Suprapubic skin (tissue), 4 donors: ENCODE data around the gene TRIM69.

ENCODE experiments used
- POLR2A ChIP-seq, 2 donors: fragments of 450-650 bp; IDR thresholded peaks; one replicate each; pipeline ENCODE4 v1.6.1; 2017; ENCODE audit warnings: antibody characterized with exemption in 2 of 2, mild to moderate bottlenecking in 2 of 2, moderate library complexity in 2 of 2
- POLR2AphosphoS5 ChIP-seq, 3 donors: sonication (generic); formaldehyde crosslinking; IDR thresholded peaks; one replicate each; pipeline ENCODE4 v1.6.1; 2017; ENCODE audit warnings: antibody characterized with exemption in 3 of 3
- TF ChIP-seq, protein P1 (sequence below), 2 donors: fragments of 200-600 bp in 1 of 2; fragments of 450-650 bp in 1 of 2; sonication (generic) in 1 of 2; IDR thresholded peaks; one replicate each; pipeline ENCODE4 v1.5.1; 2016 to 2019; ENCODE audit warnings: antibody characterized with exemption in 2 of 2, mild to moderate bottlenecking in 1 of 2, moderate library complexity in 1 of 2

- TF ChIP-seq POLR2A (IDR thresholded peaks at IDR 0.05) (no peak), POLR2AphosphoS5 (IDR thresholded peaks at IDR 0.05) (no peak)
- TF ChIP-seq, protein P1, sequence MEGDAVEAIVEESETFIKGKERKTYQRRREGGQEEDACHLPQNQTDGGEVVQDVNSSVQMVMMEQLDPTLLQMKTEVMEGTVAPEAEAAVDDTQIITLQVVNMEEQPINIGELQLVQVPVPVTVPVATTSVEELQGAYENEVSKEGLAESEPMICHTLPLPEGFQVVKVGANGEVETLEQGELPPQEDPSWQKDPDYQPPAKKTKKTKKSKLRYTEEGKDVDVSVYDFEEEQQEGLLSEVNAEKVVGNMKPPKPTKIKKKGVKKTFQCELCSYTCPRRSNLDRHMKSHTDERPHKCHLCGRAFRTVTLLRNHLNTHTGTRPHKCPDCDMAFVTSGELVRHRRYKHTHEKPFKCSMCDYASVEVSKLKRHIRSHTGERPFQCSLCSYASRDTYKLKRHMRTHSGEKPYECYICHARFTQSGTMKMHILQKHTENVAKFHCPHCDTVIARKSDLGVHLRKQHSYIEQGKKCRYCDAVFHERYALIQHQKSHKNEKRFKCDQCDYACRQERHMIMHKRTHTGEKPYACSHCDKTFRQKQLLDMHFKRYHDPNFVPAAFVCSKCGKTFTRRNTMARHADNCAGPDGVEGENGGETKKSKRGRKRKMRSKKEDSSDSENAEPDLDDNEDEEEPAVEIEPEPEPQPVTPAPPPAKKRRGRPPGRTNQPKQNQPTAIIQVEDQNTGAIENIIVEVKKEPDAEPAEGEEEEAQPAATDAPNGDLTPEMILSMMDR (IDR thresholded peaks at IDR 0.05) = no peak
Observed at GRCh38 chr15:44727485-44728231, 8.7 kb upstream of the TRIM69 start.
